K562 (cell line): ENCODE measurements around the gene DLGAP1. TPM values are rescaled to one million over a fixed set of nuclear protein-coding genes. Genes with fewer than 3 reads are reported as not detected.

ENCODE experiments used
- CBX1 ChIP-seq: sonication (generic); IDR thresholded peaks from 2 replicates; pipeline ENCODE4 v1.6.1; 2016; ENCODE audit warnings: antibody characterized with exemption, low read depth, mild to moderate bottlenecking
- CTCFL ChIP-seq: IDR thresholded peaks from 2 replicates; pipeline ENCODE4 v1.6.1; 2011; ENCODE audit warnings: borderline replicate concordance, low read depth, mild to moderate bottlenecking, moderate library complexity, low read length; ENCODE audit not compliant: insufficient read depth, poor library complexity, severe bottlenecking
- ETS2 ChIP-seq: IDR thresholded peaks from 2 replicates; pipeline ENCODE4 v1.6.1; 2016; ENCODE audit warnings: borderline replicate concordance, missing genetic modification characterization, mild to moderate bottlenecking, moderate library complexity, missing compliant biosample characterization; ENCODE audit not compliant: poor library complexity, severe bottlenecking
- ETV6 ChIP-seq, 3 experiments: fragments of 150-350 bp in 1 of 3; sonication (generic) in 1 of 3; formaldehyde crosslinking in 1 of 3; IDR thresholded peaks; 2 replicates each; pipeline versions ENCODE4 v1.6.1 to v1.8.0; 2014 to 2022; ENCODE audit warnings: borderline replicate concordance in 2 of 3, low read depth in 2 of 3, antibody characterized with exemption in 1 of 3, low read length in 1 of 3, mild to moderate bottlenecking in 1 of 3, missing genetic modification reagents in 1 of 3
- HDAC3 ChIP-seq: fragments of 450-650 bp; IDR thresholded peaks from 2 replicates; pipeline ENCODE4 v1.6.1; 2018; ENCODE audit warnings: borderline replicate concordance, mild to moderate bottlenecking, moderate library complexity; ENCODE audit not compliant: partially characterized antibody
- ID3 ChIP-seq, 2 experiments: fragments of 250-450 bp in 1 of 2; fragments of 450-650 bp in 1 of 2; sonication (Bioruptor Pico) in 1 of 2; IDR thresholded peaks; 2 replicates each; pipeline versions ENCODE4 v1.6.1 to v1.8.0; 2016 to 2021; ENCODE audit warnings: mild to moderate bottlenecking in 2 of 2, moderate library complexity in 2 of 2, missing compliant biosample characterization in 1 of 2, missing genetic modification characterization in 1 of 2
- MCM7 ChIP-seq, 2 experiments: fragments of 450-650 bp; IDR thresholded peaks; 2 replicates each; pipeline ENCODE4 v1.6.1; 2016 to 2018
- NFE2L1 ChIP-seq: fragments of 450-650 bp; IDR thresholded peaks from 2 replicates; pipeline ENCODE4 v1.6.1; 2016; ENCODE audit warnings: missing genetic modification characterization, low read depth, mild to moderate bottlenecking, missing compliant biosample characterization, moderate library complexity, borderline replicate concordance
- NONO ChIP-seq, 2 experiments: fragments of 200-400 bp in 1 of 2; fragments of 450-650 bp in 1 of 2; formaldehyde crosslinking in 1 of 2; IDR thresholded peaks; 2 replicates each; pipeline ENCODE4 v1.6.1; 2017; ENCODE audit warnings: low read depth in 2 of 2, mild to moderate bottlenecking in 2 of 2, moderate library complexity in 2 of 2, low read length in 1 of 2
- PML ChIP-seq: IDR thresholded peaks from 2 replicates; pipeline ENCODE4 v1.6.1; 2012; ENCODE audit warnings: low read length, inconsistent platforms
- POU5F1 ChIP-seq: fragments of 150-350 bp; IDR thresholded peaks from 2 replicates; pipeline ENCODE4 v1.6.1; 2014; ENCODE audit warnings: borderline replicate concordance, low read length, low read depth, mild to moderate bottlenecking; ENCODE audit not compliant: partially characterized antibody
- PRMT5 ChIP-seq: sonication (generic); formaldehyde crosslinking; IDR thresholded peaks from 2 replicates; pipeline ENCODE4 v1.5.0; 2020; ENCODE audit warnings: missing genetic modification reagents
- SRF ChIP-seq, 2 experiments: fragments of 250-450, 450-650 bp in 1 of 2; sonication (Bioruptor Pico) in 1 of 2; sonication (generic) in 1 of 2; formaldehyde crosslinking; IDR thresholded peaks; 2 replicates each; pipeline versions ENCODE4 v1.5.0 to v1.5.1; 2020 to 2022; ENCODE audit warnings: mild to moderate bottlenecking in 1 of 2, missing genetic modification reagents in 1 of 2
- TBL1XR1 ChIP-seq, 2 experiments: IDR thresholded peaks; 2 replicates each; pipeline ENCODE4 v1.6.1; 2012; ENCODE audit warnings: improper control_type of control experiment in 2 of 2, low read length in 2 of 2, mild to moderate bottlenecking in 1 of 2
- TCF7 ChIP-seq: sonication (generic); IDR thresholded peaks from 2 replicates; pipeline ENCODE4 v1.6.1; 2016; ENCODE audit warnings: antibody characterized with exemption, borderline replicate concordance
- UBTF ChIP-seq, 2 experiments: IDR thresholded peaks; 2 replicates each; pipeline ENCODE4 v1.6.1; 2012; ENCODE audit warnings: improper control_type of control experiment in 2 of 2, low read depth in 2 of 2, low read length in 2 of 2, borderline replicate concordance in 1 of 2
- ZBED1 ChIP-seq: IDR thresholded peaks from 2 replicates; pipeline ENCODE4 v1.6.1; 2014
- ZBTB7A ChIP-seq: IDR thresholded peaks from 2 replicates; pipeline ENCODE4 v1.6.1; 2011; ENCODE audit warnings: low read depth, mild to moderate bottlenecking, low read length, moderate library complexity, borderline replicate concordance; ENCODE audit not compliant: control insufficient read depth
- ZNF184 ChIP-seq: sonication (generic); formaldehyde crosslinking; IDR thresholded peaks from 2 replicates; pipeline ENCODE4 v1.5.0; 2020; ENCODE audit warnings: missing genetic modification reagents
- ZNF354B ChIP-seq: fragments of 250-450 bp; sonication (Bioruptor Pico); IDR thresholded peaks from 2 replicates; pipeline ENCODE4 v1.4.0; 2020
- ZNF707 ChIP-seq: fragments of 250-450 bp; sonication (Bioruptor Pico); conservative IDR thresholded peaks from 2 replicates; pipeline ENCODE4 v1.8.0; 2022; ENCODE audit warnings: inconsistent platforms, mild to moderate bottlenecking, moderate library complexity
- ZNF75A ChIP-seq: fragments of 450-650 bp; formaldehyde crosslinking; IDR thresholded peaks from 2 replicates; pipeline ENCODE4 v1.4.0; 2020; ENCODE audit warnings: mild to moderate bottlenecking
- polyA plus RNA-seq, 8 experiments: library from polyadenylated mRNA; depleted of rRNA in 4 of 8; stranded (reverse) in 5 of 8; unstranded in 3 of 8; fragments of >200 nt; fragmentation: Nextera tagmentation in 2 of 8; fragmentation: Illumina TruSeq in 1 of 8; extraction: Ambion mirVana in 2 of 8; extraction: Trizol in 1 of 8; gene quantifications; 2 replicates each; pipeline versions ENCODE4 v1.2.1 to v1.2.3, GENCODE V29; 2011 to 2014; ENCODE audit warnings: inconsistent platforms in 1 of 8, missing spikeins in 1 of 8
- total RNA-seq, 7 experiments: library from RNA; depleted of rRNA in 6 of 7; stranded (reverse); fragments of >200 nt in 6 of 7; fragmentation: Illumina TruSeq in 2 of 7; extraction: Trizol in 2 of 7; gene quantifications; 2 replicates each; pipeline versions ENCODE4 v1.2.1 to v1.2.3, GENCODE V29; 2011 to 2021; ENCODE audit warnings: low replicate concordance in 1 of 7

Gene DLGAP1
- total and polyA plus RNA-seq, 9 of the 15 experiments (the other 6 are each of a cell fraction or from before 2014, with no cell fraction given) = 0.04 to 0.22 (median 0.08) TPM

- TF ChIP-seq CBX1 = no peak
- no peak for TF ChIP-seq TCF7
- TF ChIP-seq SRF (CRISPR knock-in tag; IDR thresholded peaks at IDR 0.05) = no peak
- no peak for TF ChIP-seq ZNF184 (CRISPR knock-in tag)
- no peak for TF ChIP-seq ZBTB7A
- no peak for TF ChIP-seq ETS2 (tag)
- TF ChIP-seq POU5F1 = no peak
- TF ChIP-seq MCM7 (IDR thresholded peaks at IDR 0.05) = no peak
- peak in 1 of 2 experiments; percentile 58; a peak in 1 of 4 replicates for TF ChIP-seq TBL1XR1 (IDR thresholded peaks at IDR 0.05; ENCODE audit: low read length in 2 of 2)
- no peak for TF ChIP-seq ETV6 (IDR thresholded peaks at IDR 0.05; ENCODE audit: borderline replicate concordance in 1 of 2, low read depth in 2 of 2, low read length in 1 of 2)
- TF ChIP-seq ETV6 (CRISPR knock-in tag; IDR thresholded peaks at IDR 0.05; ENCODE audit: borderline replicate concordance) = no peak
- TF ChIP-seq ID3 (CRISPR knock-in tag; IDR thresholded peaks at IDR 0.05) = no peak
- TF ChIP-seq ID3 (tag; IDR thresholded peaks at IDR 0.05) = 0 out of 2 replicates have a peak, but pooled peaks have one; percentile 38
- TF ChIP-seq PRMT5 (CRISPR knock-in tag) = no peak
- no peak for TF ChIP-seq ZBED1
- TF ChIP-seq NFE2L1 = no peak
- TF ChIP-seq HDAC3 = no peak
- TF ChIP-seq PML = 0 out of 2 replicates have a peak, but pooled peaks have one; percentile 10
- TF ChIP-seq CTCFL = no peak
- TF ChIP-seq ZNF75A (CRISPR knock-in tag) = no peak
- TF ChIP-seq UBTF (IDR thresholded peaks at IDR 0.05; ENCODE audit: borderline replicate concordance in 1 of 2, low read depth in 2 of 2, low read length in 2 of 2) = 0 out of 4 replicates have a peak, but pooled peaks of 1 of the 2 experiments have one; percentile 10
- TF ChIP-seq ZNF354B = no peak
- no peak for TF ChIP-seq ZNF707 (CRISPR knock-in tag)
- no peak for TF ChIP-seq NONO (IDR thresholded peaks at IDR 0.05; ENCODE audit: low read depth in 2 of 2, low read length in 1 of 2)
Measured at GRCh38 chr18:3665780-3666525, 789.2 kb downstream of the DLGAP1 start (continued).
